ENCODE data around the gene ADGRG1. TPM values are rescaled to one million over a fixed set of nuclear protein-coding genes. Genes with fewer than 3 reads are reported as not detected.
"Not testable (repeated sequence)": the region's sequence is repeated elsewhere in the genome, so short reads cannot be mapped to it uniquely, and the experiment has no call there.

Gene ADGRG1
- total RNA-seq, 6 experiments from 2014 or later, result 1.8 to 4.2 (median 3.4) TPM

- intact Hi-C loops (cut with DNase I), result no loop called here
- 61% methylated on average over 2 of the region's 11 CpGs for WGBS (ENCODE audit: insufficient coverage, low coverage, low lambda C conversion rate, missing lambda C conversion rate)
- no peaks in the 10 kb centered on the region for H3K36me3 ChIP-seq
- DNase-seq (no peak), ATAC-seq (no peak)
- no peak for TF ChIP-seq POLR2A (IDR thresholded peaks at IDR 0.05)
- TF ChIP-seq CTCF (IDR thresholded peaks at IDR 0.05), result no peak
- no peak overlapping the region for H3K27ac ChIP-seq
- no peaks in the 10 kb centered on the region for H3K9me3 ChIP-seq
- H3K4me1 ChIP-seq, result peaks cover 0 to 18% (median 8%) of the 10 kb centered on the region in 4 donors
- no peak overlapping the region for H3K4me3 ChIP-seq
- no peaks in the 10 kb centered on the region for H3K27me3 ChIP-seq
Observed at GRCh38 chr16:57707331-57707730, 78.9 kb downstream of the ADGRG1 start.

DNA sequence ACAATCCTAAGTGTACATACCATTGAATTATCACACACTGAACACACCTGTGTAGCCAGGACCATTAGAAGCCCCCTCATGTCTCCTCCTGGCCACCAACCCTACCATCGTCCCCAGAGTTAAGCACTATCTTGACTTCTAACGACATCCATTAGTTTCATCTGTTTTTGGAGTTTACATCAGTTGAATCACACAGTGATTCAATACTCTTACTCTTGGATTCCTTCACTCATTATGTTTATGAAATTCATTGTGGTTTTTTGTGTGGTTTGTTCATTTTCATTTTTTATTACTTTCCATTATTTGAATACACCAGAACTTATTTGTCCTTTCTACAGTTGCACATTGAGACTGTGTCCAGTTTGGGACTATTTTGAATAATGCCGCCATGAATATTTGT is 79.7 kb downstream of the ADGRG1 start:
- H3K4me3 ChIP-seq, result no peak overlapping the region
- WGBS (ENCODE audit: insufficient coverage, low coverage, low lambda C conversion rate, missing lambda C conversion rate), result 69% methylated on average over 3 of the region's 3 CpGs
- no peaks in the 10 kb centered on the region for H3K9me3 ChIP-seq
- H3K4me1 ChIP-seq, result peaks cover 0 to 16% (median 8%) of the 10 kb centered on the region in 4 donors
- TF ChIP-seq POLR2A (IDR thresholded peaks at IDR 0.05) (no peak), CTCF (IDR thresholded peaks at IDR 0.05) (no peak)
- no peak for DNase-seq
- H3K36me3 ChIP-seq, result no peaks in the 10 kb centered on the region
- H3K27me3 ChIP-seq, result no peaks in the 10 kb centered on the region
- H3K27ac ChIP-seq, result no peak overlapping the region
- no peak for ATAC-seq
- intact Hi-C loops (cut with DNase I), result no loop called here

DNA sequence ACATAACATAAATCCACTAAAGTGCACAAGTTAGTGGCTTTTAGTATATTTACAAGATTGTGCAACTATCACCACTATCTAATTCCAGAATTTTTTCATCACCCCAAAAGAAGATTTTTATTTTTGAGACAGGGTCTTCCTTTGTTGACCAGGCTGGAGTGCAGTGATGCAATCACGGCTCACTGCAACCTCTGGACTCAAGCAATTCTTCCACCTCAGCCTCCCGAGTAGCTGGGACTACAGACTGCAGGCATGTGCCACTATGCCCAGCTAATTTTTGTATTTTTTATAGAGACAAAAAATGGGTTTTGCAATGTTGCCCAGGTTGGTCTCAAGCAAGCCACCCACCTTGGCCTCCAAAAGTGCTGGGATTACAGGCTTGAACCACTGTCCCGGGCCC is 81.2 kb downstream of the ADGRG1 start:
- H3K4me3 ChIP-seq, result no peak overlapping the region
- DNase-seq, result no peak

DNA sequence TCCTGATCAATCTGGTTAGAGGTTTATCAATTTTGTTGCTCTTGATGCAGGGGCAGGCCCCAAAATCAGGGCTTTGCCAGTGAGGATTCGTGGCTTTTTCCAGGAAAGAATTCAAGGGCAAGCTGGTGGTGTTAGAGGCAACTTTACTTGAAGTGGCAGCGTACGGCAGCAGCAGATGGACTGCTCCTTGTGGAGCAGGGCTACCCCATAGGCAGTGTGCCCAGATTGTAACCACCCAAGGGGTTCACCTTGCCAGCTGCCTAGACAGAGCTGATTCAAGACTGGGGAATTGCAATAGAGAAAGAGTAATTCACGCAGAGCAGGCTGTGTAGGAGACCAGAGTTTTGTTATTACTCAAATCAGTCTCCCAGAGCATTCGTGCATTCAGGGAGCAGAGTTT is 82.9 kb downstream of the ADGRG1 start:
- no peaks in the 10 kb centered on the region for H3K4me1 ChIP-seq
- no peaks in the 10 kb centered on the region for H3K27me3 ChIP-seq
- DNase-seq, result no peak
- H3K4me3 ChIP-seq, result no peak overlapping the region
- H3K27ac ChIP-seq, result no peak overlapping the region
- H3K9me3 ChIP-seq, result no peaks in the 10 kb centered on the region
- TF ChIP-seq CTCF (IDR thresholded peaks at IDR 0.05) (no peak), POLR2A (IDR thresholded peaks at IDR 0.05) (no peak)
- ATAC-seq, result no peak
- H3K36me3 ChIP-seq, result no peaks in the 10 kb centered on the region
- WGBS (ENCODE audit: insufficient coverage, low coverage, low lambda C conversion rate, missing lambda C conversion rate), result 80% methylated on average over 3 of the region's 5 CpGs
- intact Hi-C loops (cut with DNase I), result loop anchor here in 1 of 2 donors (10.0 kb wide), 1 partner anchor 137 kb away; no protein-coding TSS in a partner anchor

More for the DNA sequence above, 81.2 kb downstream of the ADGRG1 start:
- ATAC-seq, result peak; percentile 81 to 88 (median 86)
- H3K27ac ChIP-seq, result no peak overlapping the region
- peaks cover 0 to 4% (median 2%) of the 10 kb centered on the region in 4 donors for H3K4me1 ChIP-seq
- no peak for TF ChIP-seq CTCF (IDR thresholded peaks at IDR 0.05)
- no peak for TF ChIP-seq POLR2A (IDR thresholded peaks at IDR 0.05)
- no peaks in the 10 kb centered on the region for H3K36me3 ChIP-seq
- H3K9me3 ChIP-seq, result no peaks in the 10 kb centered on the region
- no peaks in the 10 kb centered on the region for H3K27me3 ChIP-seq
- intact Hi-C loops (cut with DNase I), result loop anchor here in 1 of 2 donors (10.0 kb wide), 1 partner anchor 135 kb away; no protein-coding TSS in a partner anchor
- WGBS (ENCODE audit: insufficient coverage, low coverage, low lambda C conversion rate, missing lambda C conversion rate), result 41% methylated on average over 3 of the region's 3 CpGs

- WGBS (ENCODE audit: insufficient coverage, low coverage, low lambda C conversion rate, missing lambda C conversion rate), result 94% methylated on average over 3 of the region's 3 CpGs
- Histone ChIP-seq H3K27ac (no peak overlapping the region), H3K36me3 (no peaks in the 10 kb centered on the region), H3K9me3 (no peaks in the 10 kb centered on the region), H3K27me3 (no peaks in the 10 kb centered on the region), H3K4me1 (no peaks in the 10 kb centered on the region), H3K4me3 (no peak overlapping the region)
- no peak for TF ChIP-seq POLR2A (IDR thresholded peaks at IDR 0.05)
- TF ChIP-seq CTCF (IDR thresholded peaks at IDR 0.05), result no peak
- no peak for ATAC-seq
- intact Hi-C loops (cut with DNase I), result loop anchor here in 1 of 2 donors (10.0 kb wide), 1 partner anchor 137 kb away; no protein-coding TSS in a partner anchor
- DNase-seq, result no peak
Observed at GRCh38 chr16:57711993-57712392, 83.6 kb downstream of the ADGRG1 start.

GRCh38 chr16:57712569-57712968 is 84.1 kb downstream of the ADGRG1 start:
- H3K4me1 ChIP-seq, H3K36me3 ChIP-seq, H3K4me3 ChIP-seq, DNase-seq, H3K27ac ChIP-seq, ATAC-seq, H3K9me3 ChIP-seq, H3K27me3 ChIP-seq: not testable (repeated sequence)
- intact Hi-C loops (cut with DNase I), result loop anchor here in 1 of 2 donors (10.0 kb wide), 1 partner anchor 138 kb away; no protein-coding TSS in a partner anchor
- WGBS (ENCODE audit: insufficient coverage, low coverage, low lambda C conversion rate, missing lambda C conversion rate), result 86% methylated on average over 5 of the region's 6 CpGs
